A204.1 (cell line): Measurements from ENCODE around the gene NSL1.

Experiments used
- FAIRE-seq: peaks from 2 replicates; lab custom pipeline; 2012; peaks lifted over from hg19 to GRCh38; lab: Jason Lieb, UNC

Gene NSL1

DNA sequence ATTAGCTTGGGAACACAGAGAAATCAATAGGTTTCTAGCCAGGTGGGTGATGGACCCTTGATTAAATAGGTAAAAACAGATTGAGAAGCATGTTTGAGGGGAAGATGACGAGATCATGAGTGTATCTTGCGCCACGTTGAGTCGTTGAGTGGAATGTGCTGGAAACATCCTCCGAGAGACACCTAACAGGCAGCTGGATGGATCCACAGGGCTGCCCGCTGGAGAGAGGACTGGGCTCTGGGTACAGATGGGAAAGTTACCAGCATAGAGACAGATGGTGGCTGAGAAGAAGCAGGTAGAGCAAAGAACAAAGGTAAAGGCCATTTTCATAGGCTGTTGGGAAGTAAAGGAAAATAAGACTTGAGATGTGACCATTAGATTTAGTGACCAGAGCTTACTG, 107.5 kb downstream of the NSL1 start:
- FAIRE-seq, result no peak

DNA sequence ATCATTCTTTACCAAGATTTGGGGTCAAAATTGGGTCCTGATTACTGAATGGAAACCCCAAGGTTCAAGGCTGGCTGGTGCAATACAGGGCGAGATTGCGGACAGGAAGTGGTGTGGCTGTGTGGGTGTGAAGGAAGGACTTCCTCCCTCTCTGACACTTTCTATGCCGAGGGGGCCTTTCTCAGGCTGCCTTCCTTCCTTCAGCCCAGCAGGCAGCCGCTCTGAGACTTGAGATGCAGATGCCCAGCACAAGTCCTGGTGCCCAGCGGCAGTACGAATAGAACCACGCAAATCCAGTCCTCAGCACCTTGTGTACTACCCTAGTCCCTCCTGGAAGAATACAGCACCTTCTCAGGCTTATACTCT, 108.2 kb downstream of the NSL1 start:
- FAIRE-seq, result no peak

DNA sequence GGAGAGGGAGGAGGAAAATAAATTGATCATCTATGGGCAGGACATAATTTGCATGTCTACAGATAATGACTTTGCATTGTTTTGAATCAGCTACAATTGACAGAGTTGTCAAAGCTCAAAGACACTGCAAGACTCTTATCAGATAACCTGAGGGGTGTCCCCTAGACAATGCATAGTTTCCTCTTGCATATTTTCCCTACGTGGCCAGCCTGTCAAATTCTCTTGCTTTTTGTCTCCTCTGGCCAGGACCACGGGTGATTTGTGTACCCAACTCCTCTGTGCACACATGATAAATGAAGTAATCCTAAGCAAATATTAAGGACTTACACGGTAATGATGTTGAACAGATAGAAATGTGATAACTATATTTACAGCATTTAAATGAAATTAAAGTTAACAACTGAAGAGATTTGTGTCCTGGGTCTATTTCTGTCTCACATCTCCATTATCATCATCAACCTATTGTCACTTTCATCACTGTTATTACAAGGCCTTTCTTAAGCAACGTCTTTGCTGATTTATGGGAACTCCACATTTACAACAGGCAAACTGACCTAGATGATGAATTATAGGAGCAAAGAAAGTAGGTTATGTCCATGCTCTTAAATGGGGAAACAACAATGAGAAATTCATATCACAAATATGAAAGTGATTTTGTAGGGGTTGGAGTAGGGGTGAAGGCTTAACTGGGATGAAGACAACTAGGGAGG, 110.7 kb downstream of the NSL1 start:
- FAIRE-seq, result no peak

DNA sequence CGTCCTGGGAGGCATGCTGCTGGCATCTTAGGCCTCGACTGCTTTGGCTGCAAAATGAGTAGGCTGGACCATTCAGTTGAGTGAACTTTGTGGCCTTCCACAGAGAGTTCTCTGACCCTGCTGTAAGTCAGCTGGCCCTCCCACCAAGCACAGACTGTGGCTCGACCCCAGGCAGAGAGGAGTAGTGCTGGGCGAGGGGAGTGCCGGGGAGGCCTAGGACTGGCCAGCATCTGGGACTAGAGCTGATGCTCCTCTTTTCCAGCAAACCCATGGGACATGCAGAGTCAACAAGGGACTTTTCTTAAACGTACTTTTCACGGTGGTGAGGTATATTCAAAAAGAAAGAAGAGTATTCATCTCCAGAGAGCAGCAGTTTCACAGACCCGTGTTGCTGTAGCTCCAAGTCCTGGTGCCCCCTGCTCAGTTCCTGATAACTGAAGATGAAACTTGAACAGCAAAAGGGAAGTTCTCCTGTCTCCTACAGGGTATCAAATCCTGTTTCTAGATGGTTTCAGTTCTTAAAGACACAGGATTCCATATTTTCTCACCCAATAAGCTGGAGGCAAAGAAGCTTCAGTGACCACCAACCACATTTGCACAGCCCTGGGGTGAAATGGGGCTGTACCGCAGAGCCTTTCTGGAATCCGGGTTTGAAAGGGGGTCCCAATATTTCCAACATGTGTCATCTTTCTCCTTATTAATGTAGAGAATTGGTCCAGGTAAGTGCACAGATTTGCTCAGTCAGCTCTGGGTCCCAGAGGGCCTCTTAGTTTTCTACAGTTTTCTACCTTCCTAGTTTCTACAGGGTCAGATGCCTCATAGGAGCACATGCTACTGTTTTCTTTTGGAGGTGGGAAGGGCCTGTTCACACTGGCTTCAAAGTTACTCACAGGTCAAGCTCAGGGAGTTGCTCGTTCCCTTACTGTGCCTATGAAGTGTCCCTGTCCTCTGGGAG, 112.8 kb downstream of the NSL1 start:
- no peak for FAIRE-seq

DNA sequence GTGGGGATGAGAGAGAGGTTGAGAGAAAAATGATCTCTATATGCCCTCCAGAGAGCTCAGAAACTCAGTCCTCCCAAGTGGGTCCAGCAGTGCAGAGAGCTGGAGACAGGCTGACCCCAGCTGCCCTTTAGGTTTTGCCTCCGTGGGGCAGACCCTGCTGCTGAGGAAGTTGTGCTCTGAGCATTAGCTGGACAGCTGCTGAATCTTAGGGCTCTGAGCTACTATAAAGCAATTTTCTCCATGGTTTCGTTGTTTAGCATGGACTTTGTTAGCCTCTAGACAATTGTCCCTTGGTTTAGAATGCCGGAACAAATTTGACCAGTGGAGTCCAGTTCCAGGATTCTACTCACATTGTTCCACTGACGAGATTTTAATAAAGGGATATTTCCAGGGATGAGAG, 114.0 kb downstream of the NSL1 start:
- FAIRE-seq, result no peak

DNA sequence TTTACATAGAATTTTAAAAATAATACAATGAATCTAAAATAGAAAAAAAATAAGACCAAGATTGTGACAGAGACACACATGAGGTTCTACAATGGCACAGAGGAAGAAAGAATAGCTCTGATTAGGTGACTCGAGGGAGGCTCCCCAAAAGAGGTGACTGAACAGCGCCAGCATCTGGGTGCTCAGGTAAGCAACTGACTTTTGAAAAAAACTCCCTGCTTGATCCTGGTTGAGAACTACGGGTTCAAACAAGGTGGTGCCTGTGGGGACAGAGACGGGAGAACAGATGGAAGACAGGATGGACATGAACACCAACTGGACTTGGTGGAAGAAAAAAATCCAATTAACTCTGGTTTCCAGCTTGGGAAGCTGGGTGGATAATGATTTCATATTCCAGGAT, 114.4 kb downstream of the NSL1 start:
- FAIRE-seq, result no peak
